PFSK-1 (cell line): ENCODE results near the gene RYR1.

Experiments used
- POLR2AphosphoS5 ChIP-seq: IDR thresholded peaks from 2 replicates; pipeline ENCODE4 v1.6.1; 2012; ENCODE audit warnings: low read depth, mild to moderate bottlenecking, control low read depth, low read length, moderate library complexity
- REST ChIP-seq, 2 experiments: IDR thresholded peaks; 2 replicates each; pipeline versions ENCODE4 v1.6.1 to v1.8.0; 2011 to 2012; ENCODE audit warnings: low read depth in 2 of 2, low read length in 2 of 2, control low read depth in 1 of 2, inconsistent platforms in 1 of 2, mild to moderate bottlenecking in 1 of 2, moderate library complexity in 1 of 2; ENCODE audit not compliant: insufficient read depth in 1 of 2
- SIN3A ChIP-seq: IDR thresholded peaks from 2 replicates; pipeline ENCODE4 v1.6.1; 2012; ENCODE audit warnings: mild to moderate bottlenecking, low read length, moderate library complexity, borderline replicate concordance; ENCODE audit not compliant: insufficient read depth
- TAF1 ChIP-seq: IDR thresholded peaks from 2 replicates; pipeline ENCODE4 v1.6.1; 2012; ENCODE audit warnings: low read length, control low read depth, borderline replicate concordance; ENCODE audit not compliant: insufficient read depth

- TF ChIP-seq REST (IDR thresholded peaks at IDR 0.05; ENCODE audit: insufficient read depth in 1 of 2, low read depth in 2 of 2, low read length in 2 of 2) (no peak), SIN3A (no peak), TAF1 (no peak), POLR2AphosphoS5 (no peak)
Observed at GRCh38 chr19:38422438-38422837, 11.1 kb upstream of the RYR1 start.
